C4-2B (cell line): ENCODE data around the gene HEXD.

Experiments
- CTCF ChIP-seq: fragments of 450-650 bp; conservative IDR thresholded peaks from 2 replicates; pipeline ENCODE4 v1.5.1; 2017; ENCODE audit warnings: mild to moderate bottlenecking
- ZFX ChIP-seq: fragments of 450-650 bp; IDR thresholded peaks from 2 replicates; pipeline ENCODE4 v1.6.1; 2017

- TF ChIP-seq CTCF (peak; percentile 83), ZFX (no peak)
Measured at GRCh38 chr17:82424001-82424862, 6.1 kb downstream of the HEXD start.
